Gastrocnemius medialis (tissue), 4 donors: ENCODE measurements around the gene RIPK4.

Experiments used
- CTCF ChIP-seq, 5 experiments: fragments of 450-650 bp in 3 of 5; fragments of 200-600 bp in 2 of 5; sonication (generic) in 2 of 5; IDR thresholded peaks in 4 of 5; conservative IDR thresholded peaks in 1 of 5; 1 replicate in 4 of 5; 2 replicates in 1 of 5; pipeline ENCODE4 v1.5.1; 2016 to 2019; ENCODE audit warnings: antibody characterized with exemption in 5 of 5, mild to moderate bottlenecking in 3 of 5, moderate library complexity in 3 of 5
- POLR2A ChIP-seq, 2 donors: fragments of 450-650 bp; IDR thresholded peaks; one replicate each; pipeline ENCODE4 v1.6.1; 2017; ENCODE audit warnings: antibody characterized with exemption in 2 of 2, mild to moderate bottlenecking in 2 of 2, moderate library complexity in 2 of 2

GRCh38 chr21:41775149-41775472, 8.3 kb upstream of the RIPK4 start:
- no peak for TF ChIP-seq CTCF (IDR thresholded peaks at IDR 0.05 in 4 of 5, conservative IDR thresholded peaks at IDR 0.05 in 1 of 5)
- TF ChIP-seq POLR2A (IDR thresholded peaks at IDR 0.05): no peak
